Liver (tissue), 9 donors: Measurements from ENCODE around the gene SLX4IP. TPM values are rescaled to one million over a fixed set of nuclear protein-coding genes. Genes with fewer than 3 reads are reported as not detected.

Experiments
- DNase-seq: peaks from one replicate; pipeline ENCODE4 v3.0.0-alpha.2; 2017; ENCODE audit warnings: low spot score
- H3K27ac ChIP-seq, 2 donors: one replicate each; pipeline ENCODE4 v1.7.0; 2013; ENCODE audit warnings: inconsistent platforms in 2 of 2, low read length in 2 of 2, control low read depth in 1 of 2, low read depth in 1 of 2, mild to moderate bottlenecking in 1 of 2
- H3K27me3 ChIP-seq, 4 donors: one replicate each; pipeline versions ENCODE4 v1.6.1 to v1.7.0; 2013; ENCODE audit warnings: low read length in 3 of 4, inconsistent platforms in 1 of 4, mild to moderate bottlenecking in 1 of 4, moderate library complexity in 1 of 4; ENCODE audit not compliant: control insufficient read depth in 4 of 4, insufficient read depth in 4 of 4
- H3K36me3 ChIP-seq, 4 donors: one replicate each; pipeline versions ENCODE4 v1.6.1 to v1.7.0; 2013; ENCODE audit warnings: low read length in 3 of 4, mild to moderate bottlenecking in 3 of 4, low read depth in 1 of 4, moderate library complexity in 1 of 4; ENCODE audit not compliant: control insufficient read depth in 4 of 4, insufficient read depth in 3 of 4
- H3K4me1 ChIP-seq, 4 donors: one replicate each; pipeline versions ENCODE4 v1.6.1 to v1.7.0; 2013; ENCODE audit warnings: low read length in 3 of 4, mild to moderate bottlenecking in 3 of 4, moderate library complexity in 1 of 4; ENCODE audit not compliant: control insufficient read depth in 4 of 4, insufficient read depth in 4 of 4
- H3K4me3 ChIP-seq, 3 donors: one replicate each; pipeline versions ENCODE4 v1.6.1 to v1.7.0; 2013; ENCODE audit warnings: low read length in 3 of 3, control low read depth in 1 of 3, low read depth in 1 of 3, mild to moderate bottlenecking in 1 of 3
- H3K9ac ChIP-seq, 2 donors: one replicate each; pipeline ENCODE4 v1.7.0; 2013; ENCODE audit warnings: low read length in 2 of 2, mild to moderate bottlenecking in 2 of 2, moderate library complexity in 2 of 2, control low read depth in 1 of 2, low read depth in 1 of 2
- H3K9me3 ChIP-seq, 4 donors: one replicate each; pipeline versions ENCODE4 v1.6.1 to v1.7.0; 2013; ENCODE audit warnings: low read length in 3 of 4; ENCODE audit not compliant: control insufficient read depth in 4 of 4
- ATF3 ChIP-seq: IDR thresholded peaks from 2 replicates; pipeline ENCODE4 v1.6.1; 2016; ENCODE audit warnings: antibody characterized with exemption
- FOXA1 ChIP-seq: IDR thresholded peaks from 2 replicates; pipeline ENCODE4 v1.6.1; 2016; ENCODE audit warnings: antibody characterized with exemption
- GABPA ChIP-seq, 2 donors: IDR thresholded peaks in 1 of 2; conservative IDR thresholded peaks in 1 of 2; 2 replicates each; pipeline ENCODE4 v1.6.1; 2016; ENCODE audit warnings: antibody characterized with exemption in 2 of 2, mild to moderate bottlenecking in 1 of 2, moderate library complexity in 1 of 2
- HNF4A ChIP-seq, 2 donors: conservative IDR thresholded peaks; 2 replicates each; pipeline ENCODE4 v1.6.1; 2016; ENCODE audit warnings: antibody characterized with exemption in 2 of 2, mild to moderate bottlenecking in 2 of 2
- HNF4G ChIP-seq: IDR thresholded peaks from 2 replicates; pipeline ENCODE4 v1.6.1; 2016; ENCODE audit warnings: antibody characterized with exemption
- JUND ChIP-seq, 2 donors: IDR thresholded peaks; 2 replicates each; pipeline ENCODE4 v1.6.1; 2016; ENCODE audit warnings: antibody characterized with exemption in 2 of 2
- MAX ChIP-seq: IDR thresholded peaks from 2 replicates; pipeline ENCODE4 v1.6.1; 2016; ENCODE audit warnings: antibody characterized with exemption
- NR2F2 ChIP-seq: IDR thresholded peaks from 2 replicates; pipeline ENCODE4 v1.6.1; 2016; ENCODE audit warnings: antibody characterized with exemption
- REST ChIP-seq: IDR thresholded peaks from 2 replicates; pipeline ENCODE4 v1.6.1; 2016; ENCODE audit warnings: antibody characterized with exemption, mild to moderate bottlenecking
- RXRA ChIP-seq, 2 donors: IDR thresholded peaks; 2 replicates each; pipeline ENCODE4 v1.6.1; 2017 to 2018; ENCODE audit warnings: antibody characterized with exemption in 2 of 2, mild to moderate bottlenecking in 1 of 2
- TAF1 ChIP-seq: conservative IDR thresholded peaks from 2 replicates; pipeline ENCODE4 v1.6.1; 2016; ENCODE audit warnings: antibody characterized with exemption, mild to moderate bottlenecking
- YY1 ChIP-seq: IDR thresholded peaks from 2 replicates; pipeline ENCODE4 v1.6.1; 2016; ENCODE audit warnings: antibody characterized with exemption, mild to moderate bottlenecking
- ZBTB33 ChIP-seq: IDR thresholded peaks from 2 replicates; pipeline ENCODE4 v1.6.1; 2016; ENCODE audit warnings: antibody characterized with exemption
- WGBS: extraction: QIAGEN DNeasy Blood & Tissue Kit; methylation state at CpG from one replicate; pipeline ENCODE4 v1.1.7; 2013; 5-methylcytosine and 5-hydroxymethylcytosine counted together
- polyA plus RNA-seq, 2 donors: library from polyadenylated mRNA; stranded (reverse) in 1 of 2; unstranded in 1 of 2; fragments of 200-250 nt in 1 of 2; fragments of >200 nt in 1 of 2; fragmentation: Nextera tagmentation in 1 of 2; extraction: Ambion mirVana in 1 of 2; gene quantifications; one replicate each; pipeline versions ENCODE4 v1.2.1 to v1.2.3, GENCODE V29; 2013 to 2015
- total RNA-seq, 2 donors: library from RNA; depleted of rRNA; stranded (reverse); fragments of >200 nt; gene quantifications; one replicate each; pipeline ENCODE4 v1.2.3, GENCODE V29; 2014
- donor health status: healthy.
- donor health status: healthy.
- donor health status: healthy.
- donor health status: healthy.
- donor health status: healthy.

The SLX4IP gene
- total and polyA plus RNA-seq, 4 donors, result 1.1 to 3.4 (median 2.7) TPM

DNA sequence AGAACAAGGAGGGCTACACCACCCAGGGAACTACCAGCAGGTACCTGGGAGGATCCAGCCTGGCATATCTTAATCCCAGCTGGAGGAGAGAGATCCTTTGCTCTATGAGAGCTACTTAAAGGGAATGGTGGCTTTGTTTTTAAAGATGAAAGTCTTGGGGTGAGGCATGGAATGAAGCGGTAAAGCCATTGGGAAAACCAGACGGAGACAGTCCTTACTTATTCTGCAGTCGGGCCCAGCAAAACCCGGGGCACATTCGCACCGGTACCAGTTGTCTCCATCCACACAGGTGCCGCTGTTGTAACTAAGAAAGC, 208.4 kb downstream of the SLX4IP start:
- no peak overlapping the region for H3K27ac ChIP-seq
- no peaks in the 10 kb centered on the region for H3K27me3 ChIP-seq
- H3K9ac ChIP-seq, result no peak overlapping the region
- H3K36me3 ChIP-seq, result peaks cover 0 to 66% (median 13%) of the 10 kb centered on the region in 4 donors
- no peak overlapping the region for H3K4me3 ChIP-seq
- 98% methylated on average over 7 of the region's 7 CpGs for WGBS
- TF ChIP-seq RXRA (IDR thresholded peaks at IDR 0.05) (no peak), JUND (IDR thresholded peaks at IDR 0.05) (no peak), TAF1 (no peak), YY1 (no peak), FOXA1 (no peak), HNF4A (conservative IDR thresholded peaks at IDR 0.05) (no peak), REST (no peak), MAX (no peak), GABPA (IDR thresholded peaks at IDR 0.05 in 1 of 2, conservative IDR thresholded peaks at IDR 0.05 in 1 of 2) (no peak), ZBTB33 (no peak), ATF3 (no peak)
- no peaks in the 10 kb centered on the region for H3K9me3 ChIP-seq
- no peak for DNase-seq
- H3K4me1 ChIP-seq, result no peaks in the 10 kb centered on the region

DNA sequence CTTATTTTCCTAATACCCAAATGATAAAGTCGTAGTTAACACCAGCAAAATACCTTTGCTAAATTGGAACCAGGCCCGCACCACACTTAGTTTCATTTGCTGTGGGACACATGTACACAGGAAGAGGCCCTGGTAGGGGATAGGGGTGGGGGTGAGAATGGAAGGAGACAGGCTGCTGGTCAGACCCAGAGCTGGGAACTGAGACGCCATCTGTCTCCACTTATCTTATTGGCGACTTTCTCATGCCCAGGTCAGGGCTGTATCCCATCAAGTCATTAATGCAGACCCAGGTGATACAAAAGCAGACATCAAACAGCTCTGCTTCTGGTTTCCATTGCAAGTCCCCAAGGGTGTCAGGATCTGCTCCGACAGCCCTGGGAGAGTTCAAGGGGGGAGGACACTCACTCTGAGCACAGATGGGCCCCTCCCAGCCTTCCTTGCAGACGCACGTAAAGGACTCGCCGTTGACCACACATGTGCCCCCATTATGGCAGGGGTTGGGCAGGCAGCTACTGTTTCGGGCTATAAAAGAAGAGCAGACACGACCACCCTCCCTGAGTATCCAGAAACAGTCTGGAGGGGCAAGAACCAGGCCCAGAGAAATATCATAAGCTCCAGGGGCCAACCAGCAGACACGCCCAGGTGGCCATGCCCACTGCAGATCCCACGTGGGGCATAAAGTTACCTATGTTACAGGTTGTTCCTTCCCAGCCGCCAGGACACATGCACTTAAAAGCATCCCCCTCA, 209.5 kb downstream of the SLX4IP start:
- Histone ChIP-seq H3K27me3 (no peaks in the 10 kb centered on the region), H3K4me1 (no peaks in the 10 kb centered on the region), H3K36me3 (peaks cover 0 to 67% (median 13%) of the 10 kb centered on the region in 4 donors), H3K4me3 (no peak overlapping the region), H3K27ac (no peak overlapping the region), H3K9me3 (no peaks in the 10 kb centered on the region), H3K9ac (no peak overlapping the region)
- 90% methylated on average over 14 of the region's 14 CpGs for WGBS
- no peak for TF ChIP-seq REST
- TF ChIP-seq NR2F2, result no peak
- no peak for TF ChIP-seq HNF4G
- no peak for TF ChIP-seq JUND (IDR thresholded peaks at IDR 0.05)
- no peak for TF ChIP-seq GABPA (IDR thresholded peaks at IDR 0.05 in 1 of 2, conservative IDR thresholded peaks at IDR 0.05 in 1 of 2)
- TF ChIP-seq TAF1, result no peak
- DNase-seq, result no peak
